ENCODE results near the gene MITF.

The MITF gene

GRCh38 chr3:69755795-69756194, 16.5 kb downstream of the MITF start:
- DNase-seq (ENCODE audit: low spot score) = no peak

- DNase-seq (ENCODE audit: low spot score) = no peak
Measured at GRCh38 chr3:69761896-69762767, 22.9 kb downstream of the MITF start.

GRCh38 chr3:69762768-69763229, 23.5 kb downstream of the MITF start:
- DNase-seq (ENCODE audit: low spot score) = no peak

- no peak for DNase-seq (ENCODE audit: low spot score)
Measured at GRCh38 chr3:69763458-69763857, 24.2 kb downstream of the MITF start.

DNA sequence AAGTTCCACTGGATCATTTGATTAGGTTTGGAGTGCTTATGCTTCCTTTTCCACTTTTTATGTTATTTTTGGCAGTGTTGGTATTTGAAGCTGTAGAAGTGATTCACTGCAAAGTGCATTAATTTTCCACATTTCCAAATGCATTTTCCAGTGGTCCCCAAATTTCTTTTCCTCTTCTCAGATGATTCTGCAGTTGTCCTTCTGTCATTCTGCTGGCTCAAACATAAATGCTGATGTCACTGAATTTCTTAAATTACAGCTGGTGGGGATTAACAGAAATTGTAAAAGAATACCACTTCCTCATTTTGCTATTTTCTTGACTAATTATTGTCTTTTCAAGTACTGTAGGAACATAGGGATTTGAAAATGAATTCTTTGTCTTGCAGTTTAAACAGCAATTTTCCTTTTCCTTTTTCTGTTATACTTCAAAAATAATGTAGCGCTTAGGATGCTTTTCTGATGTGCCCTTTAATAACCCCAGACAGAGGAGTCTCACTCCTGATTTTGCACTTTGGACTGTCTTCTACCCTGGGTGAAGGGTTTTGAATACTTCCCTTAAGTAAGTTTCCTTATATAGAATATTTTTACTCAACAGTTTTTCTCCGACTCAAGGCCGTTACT, 25.0 kb downstream of the MITF start:
- DNase-seq (ENCODE audit: low spot score) = peak; percentile 41

GRCh38 chr3:69764861-69765260, 25.6 kb downstream of the MITF start:
- DNase-seq (ENCODE audit: low spot score) = peak; percentile 24

GRCh38 chr3:69766638-69767037, 27.4 kb downstream of the MITF start:
- no peak for DNase-seq (ENCODE audit: low spot score)

GRCh38 chr3:69767571-69767970, 28.3 kb downstream of the MITF start:
- peak; percentile 94 for DNase-seq (ENCODE audit: low spot score)

GRCh38 chr3:69768438-69768837, 29.2 kb downstream of the MITF start:
- DNase-seq (ENCODE audit: low spot score) = no peak

DNA sequence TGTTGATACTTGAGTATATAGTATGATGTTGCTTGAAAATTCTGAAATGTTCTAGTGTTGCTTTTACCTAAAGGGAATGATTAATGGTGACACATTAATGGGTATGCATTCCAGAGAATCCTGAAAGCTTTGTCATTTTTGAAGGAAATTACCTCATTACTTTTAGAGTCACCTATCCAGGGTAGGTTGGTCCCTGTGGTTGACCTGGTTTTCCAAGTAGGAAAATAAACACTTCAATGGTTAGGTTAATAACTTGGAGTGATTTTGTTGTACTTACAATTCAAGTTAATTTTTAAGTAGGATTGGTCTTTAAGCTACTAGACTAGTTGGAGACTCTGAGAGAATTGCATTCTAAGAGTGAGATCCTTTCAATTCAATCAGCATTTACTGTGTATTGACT, 31.0 kb downstream of the MITF start:
- DNase-seq (ENCODE audit: low spot score) = no peak

DNA sequence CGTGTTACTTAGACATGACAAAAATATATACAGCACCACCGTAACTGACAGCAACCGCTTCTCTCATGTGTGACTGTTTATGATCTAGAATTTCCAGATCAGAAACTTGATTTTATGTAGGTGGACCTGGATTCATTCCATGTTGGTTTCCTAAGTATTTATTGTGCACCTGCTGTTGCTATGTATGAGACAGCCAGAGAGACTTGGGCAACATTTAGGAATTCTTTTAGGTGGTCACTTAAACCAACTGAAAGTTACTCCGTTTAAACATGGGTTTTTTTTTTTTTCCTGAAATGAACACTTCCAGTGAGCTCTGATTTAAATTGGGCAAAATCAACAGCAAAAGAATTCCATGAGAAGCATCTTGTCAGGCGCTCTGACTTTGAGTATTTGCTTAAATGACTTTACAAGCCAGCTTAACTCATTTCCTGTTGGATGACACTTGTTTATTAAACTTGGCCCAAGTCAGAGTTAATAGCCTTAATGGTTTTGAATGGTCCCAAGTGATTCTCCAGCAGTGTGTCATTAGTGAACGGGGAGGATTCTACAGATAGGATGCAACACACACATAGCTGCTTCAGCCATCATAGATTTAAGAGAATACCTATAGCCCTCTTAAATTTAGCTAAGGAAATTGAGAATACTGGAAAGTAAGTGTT, 31.8 kb downstream of the MITF start:
- DNase-seq (ENCODE audit: low spot score) = no peak

DNA sequence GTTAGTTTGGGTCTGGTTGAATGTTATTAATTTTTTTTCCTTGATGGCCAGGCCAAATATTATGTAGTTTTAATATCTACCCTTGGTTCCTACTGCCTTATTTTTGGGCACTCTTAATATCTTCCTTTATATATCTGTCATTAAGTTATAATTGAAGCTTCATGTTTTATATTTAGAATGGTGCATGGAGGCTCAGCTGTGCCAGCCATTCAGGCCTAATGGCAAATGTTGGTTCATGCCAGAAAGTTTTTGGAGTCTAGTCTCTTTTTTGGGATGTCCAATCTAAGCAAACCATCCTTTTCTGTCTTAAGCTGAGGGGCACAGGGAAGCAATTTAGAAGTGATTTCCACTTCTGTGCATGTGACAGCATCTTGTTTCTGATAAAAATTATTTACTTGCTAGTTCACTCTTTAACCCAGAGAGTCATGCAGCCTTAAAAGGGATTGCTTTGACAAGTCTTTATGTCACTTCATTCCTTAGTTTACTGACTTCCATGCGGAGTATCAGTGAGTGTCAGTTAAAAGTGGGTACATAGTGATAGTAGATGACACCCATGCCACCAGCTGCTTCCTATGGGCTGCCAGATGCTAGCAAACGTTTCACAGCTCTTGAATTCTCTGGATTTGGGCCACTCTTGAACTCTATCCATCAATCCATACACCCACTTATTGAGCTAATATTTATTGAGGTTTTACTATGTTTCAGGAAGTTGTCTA, 33.0 kb downstream of the MITF start:
- no peak for DNase-seq (ENCODE audit: low spot score)

- no peak for DNase-seq (ENCODE audit: low spot score)
Measured at GRCh38 chr3:69774029-69774428, 34.8 kb downstream of the MITF start.

GRCh38 chr3:69775751-69776150, 36.5 kb downstream of the MITF start:
- no peak for DNase-seq (ENCODE audit: low spot score)

GRCh38 chr3:69776289-69776688, 37.0 kb downstream of the MITF start:
- DNase-seq (ENCODE audit: low spot score) = no peak

DNA sequence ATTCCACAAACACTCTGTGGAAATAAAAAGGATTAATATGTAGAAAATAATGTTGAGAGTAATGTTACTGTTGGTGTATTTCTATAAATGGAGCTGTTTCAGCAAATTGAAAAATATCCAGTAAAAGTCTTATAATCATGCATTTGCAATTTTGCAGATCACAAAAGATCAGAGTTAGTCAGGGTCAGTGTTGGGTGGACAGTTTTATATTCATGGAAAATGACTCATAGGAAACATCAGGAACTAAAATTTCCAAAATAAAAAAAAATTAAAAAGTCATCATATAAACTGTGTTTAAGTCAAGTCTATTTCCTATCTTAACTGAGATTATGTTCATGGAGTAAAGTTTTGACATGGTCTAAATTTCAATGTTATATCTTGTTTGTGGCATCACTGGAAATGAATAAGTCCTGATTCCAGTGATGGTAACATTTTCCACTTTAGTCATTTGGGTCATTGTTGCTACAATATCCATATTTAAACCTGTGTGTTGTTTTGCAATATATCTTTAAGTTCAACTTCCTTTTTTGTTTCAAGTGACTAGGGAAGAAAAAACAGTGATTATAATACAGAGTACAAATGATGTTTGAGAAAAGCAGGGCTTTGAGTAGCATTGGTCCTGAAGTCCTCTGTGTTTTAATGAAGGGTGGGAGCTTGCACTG, 37.8 kb downstream of the MITF start:
- no peak for DNase-seq (ENCODE audit: low spot score)

GRCh38 chr3:69777582-69777967, 38.3 kb downstream of the MITF start:
- no peak for DNase-seq (ENCODE audit: low spot score)

GRCh38 chr3:69781593-69781992, 42.3 kb downstream of the MITF start:
- DNase-seq (ENCODE audit: low spot score) = no peak

GRCh38 chr3:69784954-69785514, 45.8 kb downstream of the MITF start:
- DNase-seq (ENCODE audit: low spot score) = peak; percentile 45

DNA sequence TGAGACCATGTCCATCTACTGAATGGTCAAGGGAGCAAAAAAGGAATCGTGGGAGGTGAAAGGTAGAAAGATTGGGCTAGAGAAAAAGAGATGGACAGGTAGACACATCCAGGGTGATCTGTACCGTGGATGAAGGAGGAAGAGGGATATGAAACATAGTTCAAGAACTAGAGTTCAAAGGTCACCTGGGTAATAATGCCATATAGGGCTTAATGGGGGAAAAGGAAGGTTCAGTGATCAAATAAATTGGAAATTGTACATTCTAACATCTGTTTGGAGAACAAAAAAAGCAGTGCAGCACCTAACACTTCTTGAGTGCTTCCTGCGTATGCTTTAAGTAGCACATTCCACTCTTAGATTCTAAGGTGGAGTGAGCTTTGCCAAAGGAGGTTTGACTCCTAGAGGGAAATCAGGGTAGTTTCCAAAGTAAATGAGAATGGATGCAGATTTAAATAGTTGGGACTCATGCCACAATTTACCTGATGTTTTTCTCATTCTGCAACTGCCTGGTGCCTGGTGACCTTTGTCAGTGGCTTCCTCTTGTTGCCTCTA, 46.6 kb downstream of the MITF start:
- DNase-seq (ENCODE audit: low spot score) = no peak

GRCh38 chr3:69786854-69787253, 47.6 kb downstream of the MITF start:
- no peak for DNase-seq (ENCODE audit: low spot score)
